Naive thymus-derived CD8-positive, alpha-beta T cell (primary cell): ENCODE results near the gene FYB1. TPM values are rescaled to one million over a fixed set of nuclear protein-coding genes. Genes with fewer than 3 reads are reported as not detected.

Source experiments
- ATAC-seq, 2 donors: fragments of 150-1000 bp; cut with Tn5 transposase in 1 of 2; sonication (Bioruptor Pico), chemical (Tn5 transposase) in 1 of 2; 1 replicate in 1 of 2; 2 replicates in 1 of 2; pipeline ENCODE4 v1.10.0; 2021; ENCODE audit warnings: mild to moderate bottlenecking in 2 of 2, moderate library complexity in 2 of 2
- POLR2A ChIA-PET: fragments of 350-600 bp; sonication (Branson Sonifier 250); formaldehyde crosslinking; loops from one replicate; lab custom pipeline; 2021; ENCODE audit warnings: antibody characterized with exemption; lab: Charles Lee
- DNase-seq, 10 donors: peaks; one replicate each; pipeline versions ENCODE4 v3.0.0 to v3.0.0-alpha.2; 2020 to 2022
- H3K27ac Mint-ChIP-seq, 10 donors: one replicate each; pipeline ENCODE4 v1.8.0; 2020 to 2022; ENCODE audit warnings: mild to moderate bottlenecking in 10 of 10, mixed read lengths in 10 of 10, moderate library complexity in 4 of 10, inconsistent platforms in 1 of 10
- H3K27me3 Mint-ChIP-seq, 5 donors: one replicate each; pipeline ENCODE4 v1.8.0; 2021 to 2022; ENCODE audit warnings: mixed read lengths in 5 of 5
- H3K36me3 Mint-ChIP-seq, 3 donors: one replicate each; pipeline ENCODE4 v1.8.0; 2020 to 2022; ENCODE audit warnings: mixed read lengths in 3 of 3, mild to moderate bottlenecking in 2 of 3, inconsistent platforms in 1 of 3
- H3K4me1 Mint-ChIP-seq, 4 donors: one replicate each; pipeline ENCODE4 v1.8.0; 2021 to 2022; ENCODE audit warnings: mixed read lengths in 4 of 4
- H3K4me3 Mint-ChIP-seq, 10 donors: one replicate each; pipeline ENCODE4 v1.8.0; 2020 to 2022; ENCODE audit warnings: mild to moderate bottlenecking in 10 of 10, mixed read lengths in 10 of 10, moderate library complexity in 6 of 10, inconsistent platforms in 1 of 10
- H3K9me3 Mint-ChIP-seq, 9 donors: one replicate each; pipeline ENCODE4 v1.8.0; 2020 to 2022; ENCODE audit warnings: mixed read lengths in 9 of 9, mild to moderate bottlenecking in 3 of 9, inconsistent platforms in 1 of 9, moderate library complexity in 1 of 9
- polyA plus RNA-seq, 3 donors: library from polyadenylated mRNA; unstranded; fragments of 300-500 nt; fragmentation: Illumina TruSeq; gene quantifications; one replicate each; pipeline ENCODE4 v1.2.3, GENCODE V29; 2021
- total RNA-seq, 8 experiments: library from RNA in 2 of 8; stranded (reverse) in 2 of 8; gene quantifications; one replicate each; pipeline ENCODE4 v1.2.3 and lab custom pipeline; 2021 to 2026

The FYB1 gene
- total and polyA plus RNA-seq, 5 experiments from 2014 or later, result 181 to 642 (median 431) TPM

DNA sequence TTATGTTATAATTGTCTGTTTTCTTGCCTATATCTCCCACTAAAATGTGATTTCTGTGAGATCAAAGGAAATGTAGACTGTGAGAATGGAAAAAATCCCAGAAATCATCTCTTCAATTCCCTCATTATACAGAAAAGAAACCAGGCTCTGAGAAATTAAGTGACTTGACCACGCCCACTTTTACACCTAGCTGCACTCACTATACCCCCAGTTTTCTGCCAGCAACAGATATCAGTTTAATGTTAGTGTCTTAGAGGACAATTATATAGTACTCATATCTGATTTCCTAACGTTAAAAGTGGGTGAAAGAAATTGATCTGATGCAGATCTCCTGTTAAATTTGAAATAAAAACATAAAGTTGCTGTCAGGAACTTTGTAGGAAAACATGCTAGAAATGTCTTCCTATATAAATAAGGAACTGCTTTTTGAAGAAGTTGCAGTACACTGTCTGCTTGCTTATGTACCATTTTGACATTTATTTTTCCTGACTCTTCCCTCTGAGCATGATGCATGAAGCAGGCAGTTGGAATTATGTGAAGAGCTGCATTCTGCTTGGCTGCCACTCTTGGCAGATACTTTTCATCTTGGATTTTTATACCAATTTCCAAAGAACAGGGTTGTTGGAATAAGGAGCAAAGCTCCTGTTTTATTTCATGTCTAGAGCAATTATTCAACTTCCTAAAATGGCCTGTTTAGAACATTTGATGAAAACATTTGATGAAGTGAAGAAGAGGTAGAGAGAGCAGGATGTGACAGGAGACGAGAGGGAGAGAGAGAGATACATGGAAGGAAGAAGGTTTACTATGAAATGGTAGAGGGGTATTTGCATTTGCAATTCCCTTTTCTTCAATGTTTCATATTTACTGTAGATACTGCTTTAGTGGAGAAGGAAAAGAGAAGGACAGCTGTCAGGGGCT is 87.9 kb downstream of the FYB1 start:
- Mint-ChIP-seq H3K4me1 (peaks cover 21 to 51% (median 37%) of the 10 kb centered on the region in 4 donors), H3K4me3 (no peak overlapping the region)

GRCh38 chr5:39130716-39131115 is 88.6 kb downstream of the FYB1 start:
- POLR2A ChIA-PET, result no interaction called here
- H3K27ac Mint-ChIP-seq, result peak overlapping the region in 5 of 10 donors; percentile 35 to 93 (median 75)

More for the DNA sequence above, 87.9 kb downstream of the FYB1 start:
- Mint-ChIP-seq H3K27me3 (no peaks in the 10 kb centered on the region), H3K27ac (peak overlapping the region; percentile 5 to 93 (median 73)), H3K36me3 (peaks cover 16 to 94% (median 32%) of the 10 kb centered on the region in 3 donors), H3K9me3 (no peaks in the 10 kb centered on the region)
- POLR2A ChIA-PET, result interaction anchor here (1.3 kb wide), 1 partner anchor 16 kb away, joined by 3 read pairs; no protein-coding TSS in a partner anchor
- no peak for ATAC-seq
- no peak for DNase-seq

DNA sequence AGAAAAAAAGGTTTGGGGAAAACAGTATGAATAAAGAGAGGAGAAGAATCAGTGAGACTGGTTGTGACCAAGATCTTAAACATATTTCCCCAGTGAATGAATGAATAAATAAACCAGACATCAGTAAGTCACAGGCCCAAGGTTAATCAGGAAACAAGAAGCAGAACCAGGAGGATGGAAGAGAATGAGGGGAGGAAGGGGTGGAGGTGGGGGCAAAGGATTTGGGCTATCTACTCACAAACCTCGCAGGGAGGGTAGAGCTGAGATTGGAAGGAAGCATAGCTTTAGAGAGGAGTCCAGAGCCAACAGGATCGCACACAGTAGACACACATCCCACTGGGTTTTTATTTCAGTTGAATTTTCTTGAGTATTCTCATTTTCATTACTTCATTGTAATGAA is 97.4 kb downstream of the FYB1 start:
- Mint-ChIP-seq H3K4me1 (peaks cover 13 to 16% (median 15%) of the 10 kb centered on the region in 4 donors), H3K9me3 (no peaks in the 10 kb centered on the region), H3K27ac (peak overlapping the region; percentile 2 to 90 (median 72)), H3K4me3 (no peak overlapping the region), H3K27me3 (no peaks in the 10 kb centered on the region), H3K36me3 (peaks cover 6 to 83% (median 19%) of the 10 kb centered on the region in 3 donors)
- POLR2A ChIA-PET, result no interaction called here
- DNase-seq (no peak), ATAC-seq (no peak)

More at GRCh38 chr5:39130716-39131115, 88.6 kb downstream of the FYB1 start:
- no peak for ATAC-seq
- Mint-ChIP-seq H3K4me3 (no peak overlapping the region), H3K9me3 (no peaks in the 10 kb centered on the region), H3K4me1 (peaks cover 23 to 52% (median 39%) of the 10 kb centered on the region in 4 donors), H3K27me3 (no peaks in the 10 kb centered on the region), H3K36me3 (peaks cover 19 to 96% (median 36%) of the 10 kb centered on the region in 3 donors)
- no peak for DNase-seq

GRCh38 chr5:39121315-39121714 is 98.0 kb downstream of the FYB1 start:
- ATAC-seq (no peak), DNase-seq (no peak)
- no peak overlapping the region for H3K4me3 Mint-ChIP-seq
- peaks cover 6 to 84% (median 21%) of the 10 kb centered on the region in 3 donors for H3K36me3 Mint-ChIP-seq
- peak overlapping the region in 4 of 10 donors; percentile 25 to 69 (median 50) for H3K27ac Mint-ChIP-seq
- POLR2A ChIA-PET, result interaction anchor here (0.5 kb wide), 1 partner anchor 155 kb away, joined by 5 read pairs; no protein-coding TSS in a partner anchor
- H3K4me1 Mint-ChIP-seq, result peaks cover 13 to 21% (median 18%) of the 10 kb centered on the region in 4 donors
- no peaks in the 10 kb centered on the region for H3K9me3 Mint-ChIP-seq
- H3K27me3 Mint-ChIP-seq, result no peaks in the 10 kb centered on the region

GRCh38 chr5:39120052-39120420 is 99.3 kb downstream of the FYB1 start:
- Mint-ChIP-seq H3K9me3 (no peaks in the 10 kb centered on the region), H3K36me3 (peaks cover 0 to 86% (median 22%) of the 10 kb centered on the region in 3 donors), H3K4me1 (peaks cover 15 to 29% (median 21%) of the 10 kb centered on the region in 4 donors), H3K27ac (peak overlapping the region in 8 of 10 donors; percentile 1 to 75 (median 57)), H3K27me3 (no peaks in the 10 kb centered on the region), H3K4me3 (no peak overlapping the region)
- POLR2A ChIA-PET, result interaction anchor here (0.9 kb wide), 1 partner anchor 67 kb away, joined by 3 read pairs; no protein-coding TSS in a partner anchor
- ATAC-seq (no peak), DNase-seq (no peak)

- Mint-ChIP-seq H3K4me1 (peaks cover 15 to 31% (median 23%) of the 10 kb centered on the region in 4 donors), H3K4me3 (no peak overlapping the region), H3K36me3 (peaks cover 0 to 86% (median 22%) of the 10 kb centered on the region in 3 donors), H3K27me3 (no peaks in the 10 kb centered on the region), H3K9me3 (no peaks in the 10 kb centered on the region), H3K27ac (peak overlapping the region in 6 of 10 donors; percentile 14 to 85 (median 54))
- DNase-seq (no peak), ATAC-seq (no peak)
- POLR2A ChIA-PET, result interaction anchor here (0.9 kb wide), 1 partner anchor 68 kb away, joined by 3 read pairs; no protein-coding TSS in a partner anchor
Observed at GRCh38 chr5:39119404-39120051, 99.8 kb downstream of the FYB1 start.

- POLR2A ChIA-PET, result interaction anchor here (0.5 kb wide), 1 partner anchor 77 kb away, joined by 3 read pairs; no protein-coding TSS in a partner anchor
- Mint-ChIP-seq H3K4me3 (no peak overlapping the region), H3K4me1 (peaks cover 15 to 35% (median 23%) of the 10 kb centered on the region in 4 donors), H3K36me3 (peaks cover 0 to 87% (median 19%) of the 10 kb centered on the region in 3 donors), H3K27me3 (no peaks in the 10 kb centered on the region), H3K27ac (peak overlapping the region in 6 of 10 donors; percentile 35 to 92 (median 65)), H3K9me3 (no peaks in the 10 kb centered on the region)
- ATAC-seq, result no peak
- no peak for DNase-seq
Observed at GRCh38 chr5:39118638-39119037, 100.7 kb downstream of the FYB1 start.

GRCh38 chr5:39117401-39117800 is 102.0 kb downstream of the FYB1 start:
- Mint-ChIP-seq H3K9me3 (no peaks in the 10 kb centered on the region), H3K27ac (peak overlapping the region in 9 of 10 donors; percentile 64 to 92 (median 79)), H3K4me3 (peak overlapping the region in 1 of 10 donors; percentile 42), H3K36me3 (peaks cover 0 to 91% (median 21%) of the 10 kb centered on the region in 3 donors), H3K27me3 (no peaks in the 10 kb centered on the region), H3K4me1 (peaks cover 15 to 35% (median 23%) of the 10 kb centered on the region in 4 donors)
- ATAC-seq, result no peak
- no peak for DNase-seq
- POLR2A ChIA-PET, result interaction anchor here (0.6 to 1.0 kb wide), 2 partner anchors 17 to 38 kb away, joined by 3 read pairs; no protein-coding TSS in a partner anchor

GRCh38 chr5:39116344-39117170 is 102.8 kb downstream of the FYB1 start:
- peak overlapping the region in 9 of 10 donors; percentile 23 to 84 (median 44) for H3K27ac Mint-ChIP-seq
- ATAC-seq, result no peak
- no peaks in the 10 kb centered on the region for H3K9me3 Mint-ChIP-seq

GRCh38 chr5:39115644-39116343 is 103.6 kb downstream of the FYB1 start:
- Mint-ChIP-seq H3K4me1 (peaks cover 12 to 32% (median 18%) of the 10 kb centered on the region in 4 donors), H3K9me3 (no peaks in the 10 kb centered on the region), H3K36me3 (peaks cover 0 to 86% (median 19%) of the 10 kb centered on the region in 3 donors), H3K27me3 (no peaks in the 10 kb centered on the region), H3K27ac (peak overlapping the region in 9 of 10 donors; percentile 29 to 80 (median 64)), H3K4me3 (no peak overlapping the region)
- ATAC-seq (no peak), DNase-seq (no peak)
- POLR2A ChIA-PET, result interaction anchor here (0.6 to 1.1 kb wide), 2 partner anchors 16 to 147 kb away, joined by 3 to 4 read pairs; no protein-coding TSS in a partner anchor

More at GRCh38 chr5:39116344-39117170, 102.8 kb downstream of the FYB1 start:
- Mint-ChIP-seq H3K27me3 (no peaks in the 10 kb centered on the region), H3K4me3 (no peak overlapping the region), H3K36me3 (peaks cover 0 to 88% (median 21%) of the 10 kb centered on the region in 3 donors), H3K4me1 (peaks cover 12 to 32% (median 18%) of the 10 kb centered on the region in 4 donors)
- POLR2A ChIA-PET, result interaction anchor here (1.0 to 1.1 kb wide), 2 partner anchors 15 to 16 kb away, joined by 3 read pairs; no protein-coding TSS in a partner anchor
- DNase-seq, result no peak

- POLR2A ChIA-PET, result interaction anchor here (0.7 to 1.0 kb wide), 2 partner anchors 12 to 309 kb away, joined by 3 read pairs; no protein-coding TSS in a partner anchor
- no peak for ATAC-seq
- DNase-seq, result no peak
- Mint-ChIP-seq H3K4me1 (peaks cover 12 to 37% (median 23%) of the 10 kb centered on the region in 4 donors), H3K27me3 (no peaks in the 10 kb centered on the region), H3K27ac (peak overlapping the region in 6 of 10 donors; percentile 14 to 76 (median 58)), H3K9me3 (no peaks in the 10 kb centered on the region), H3K36me3 (peaks cover 4 to 89% (median 21%) of the 10 kb centered on the region in 3 donors), H3K4me3 (no peak overlapping the region)
Observed at GRCh38 chr5:39114155-39114554, 105.2 kb downstream of the FYB1 start.
